ENCODE data around the gene GREB1.

GRCh38 chr2:11676640-11677039 lies 142.8 kb downstream of the GREB1 start:
- TF ChIP-seq CTCF (IDR thresholded peaks at IDR 0.05) (no peak), POLR2A (IDR thresholded peaks at IDR 0.05) (no peak), EP300 (IDR thresholded peaks at IDR 0.05) (no peak)

Data from tibial nerve (tissue), 4 donors.